GM23338 (cell line): ENCODE results near the gene ZFP64. TPM values are rescaled to one million over a fixed set of nuclear protein-coding genes. Genes with fewer than 3 reads are reported as not detected.
"Not testable (repeated sequence)": the region's sequence is repeated elsewhere in the genome, so short reads cannot be mapped to it uniquely, and the experiment has no call there.

Experiments
- ATAC-seq: fragments of 200-7000 bp; cut with Tn5 transposase; 3 replicates; pipeline ENCODE4 v1.9.1; 2020
- DNase-seq: peaks from one replicate; pipeline ENCODE4 v3.0.0-alpha.2; 2015; ENCODE audit warnings: low spot score
- H2AFZ ChIP-seq: fragments of 200-600 bp; sonication (generic); 2 replicates; pipeline ENCODE4 v1.8.0; 2016; ENCODE audit warnings: antibody characterized with exemption, mild to moderate bottlenecking, moderate library complexity
- H3F3A ChIP-seq: fragments of 200-600 bp; sonication (generic); replicated peaks from 2 replicates; pipeline ENCODE4 v1.8.0; 2017; ENCODE audit warnings: antibody characterized with exemption, mixed run types, low read depth
- H3K27ac ChIP-seq: fragments of 200-600 bp; sonication (generic); 2 replicates; pipeline ENCODE4 v1.6.1; 2016; ENCODE audit warnings: low read depth
- H3K27me3 ChIP-seq: fragments of 200-600 bp; sonication (generic); 2 replicates; pipeline ENCODE4 v1.8.0; 2016; ENCODE audit warnings: mild to moderate bottlenecking, mixed run types, moderate library complexity; ENCODE audit not compliant: insufficient read depth
- H3K36me3 ChIP-seq: fragments of 200-600 bp; sonication (generic); 2 replicates; pipeline ENCODE4 v1.8.0; 2016; ENCODE audit warnings: mild to moderate bottlenecking; ENCODE audit not compliant: insufficient read depth
- H3K4me1 ChIP-seq: fragments of 200-600 bp; sonication (generic); 2 replicates; pipeline ENCODE4 v1.8.0; 2016; ENCODE audit warnings: mild to moderate bottlenecking, moderate library complexity; ENCODE audit not compliant: insufficient read depth
- H3K4me2 ChIP-seq: fragments of 200-600 bp; sonication (generic); 2 replicates; pipeline ENCODE4 v1.7.1; 2017; ENCODE audit warnings: mixed run types
- H3K4me3 ChIP-seq: fragments of 200-600 bp; sonication (generic); 2 replicates; pipeline ENCODE4 v1.6.1; 2016; ENCODE audit warnings: mixed run types
- H3K79me2 ChIP-seq: fragments of 200-600 bp; sonication (generic); replicated peaks from 2 replicates; pipeline ENCODE4 v1.8.0; 2017; ENCODE audit warnings: mild to moderate bottlenecking; ENCODE audit not compliant: insufficient read depth
- H3K9me2 ChIP-seq: fragments of 200-600 bp; sonication (generic); 2 replicates; pipeline ENCODE4 v1.8.0; 2017; ENCODE audit not compliant: insufficient read depth
- H4K20me1 ChIP-seq: fragments of 200-600 bp; sonication (generic); replicated peaks from 2 replicates; pipeline ENCODE4 v1.8.0; 2017; ENCODE audit warnings: mild to moderate bottlenecking; ENCODE audit not compliant: insufficient read depth
- H3K27ac Mint-ChIP-seq: 2 replicates; pipeline ENCODE4 v1.8.0; 2020; ENCODE audit warnings: inconsistent platforms, mild to moderate bottlenecking, moderate library complexity, mixed read lengths
- H3K27me3 Mint-ChIP-seq: 3 replicates; pipeline ENCODE4 v1.8.0; 2022; ENCODE audit warnings: low read depth, mild to moderate bottlenecking, moderate library complexity, mixed read lengths, inconsistent platforms; ENCODE audit not compliant: insufficient read depth, poor library complexity
- H3K36me3 Mint-ChIP-seq: 3 replicates; pipeline ENCODE4 v1.8.0; 2021; ENCODE audit warnings: low read depth, mild to moderate bottlenecking, inconsistent platforms, moderate library complexity, mixed read lengths
- H3K4me1 Mint-ChIP-seq: 3 replicates; pipeline ENCODE4 v1.8.0; 2020; ENCODE audit warnings: mild to moderate bottlenecking, inconsistent platforms, mixed read lengths
- H3K4me3 Mint-ChIP-seq: 3 replicates; pipeline ENCODE4 v1.8.0; 2021; ENCODE audit warnings: moderate library complexity, mild to moderate bottlenecking, inconsistent platforms, mixed read lengths
- H3K9me3 Mint-ChIP-seq: 3 replicates; pipeline ENCODE4 v1.8.0; 2020; ENCODE audit warnings: moderate library complexity, mild to moderate bottlenecking, inconsistent platforms, mixed read lengths
- CREB1 ChIP-seq: fragments of 250-450 bp; sonication (Bioruptor Pico); IDR thresholded peaks from 2 replicates; pipeline ENCODE4 v1.5.0; 2020; ENCODE audit warnings: low read depth, mild to moderate bottlenecking, moderate library complexity
- JUNB ChIP-seq: IDR thresholded peaks from one replicate; pipeline ENCODE4 v1.6.1; 2016; ENCODE audit warnings: antibody characterized with exemption; ENCODE audit not compliant: unreplicated experiment
- POLR2AphosphoS5 ChIP-seq: IDR thresholded peaks from 2 replicates; pipeline ENCODE4 v1.6.1; 2016; ENCODE audit warnings: antibody characterized with exemption, low read depth
- polyA plus RNA-seq: library from polyadenylated mRNA; unstranded; fragments of >200 nt; fragmentation: Nextera tagmentation; extraction: Ambion mirVana; gene quantifications from 2 replicates; pipeline ENCODE4 v1.2.1, GENCODE V29; 2016
- total RNA-seq: library from RNA; depleted of rRNA; stranded (reverse); fragments of >200 nt; shearing (Covaris generic); gene quantifications from 2 replicates; pipeline ENCODE4 v1.2.3, GENCODE V29; 2014
- TF ChIP-seq, protein P1 (sequence below): IDR thresholded peaks from one replicate; pipeline ENCODE4 v1.6.1; 2018; ENCODE audit warnings: antibody characterized with exemption; ENCODE audit not compliant: unreplicated experiment
- TF ChIP-seq, protein P2 (sequence below), 2 experiments: fragments of 200-600 bp in 1 of 2; sonication (generic) in 1 of 2; conservative IDR thresholded peaks; 2 replicates each; pipeline versions ENCODE4 v1.5.1 to v1.6.1; 2016 to 2017; ENCODE audit warnings: antibody characterized with exemption in 2 of 2, low read depth in 2 of 2, mild to moderate bottlenecking in 2 of 2, moderate library complexity in 1 of 2

Gene ZFP64
- total and polyA plus RNA-seq, 2 experiments from 2014 or later = 9.6 to 30.4 TPM

DNA sequence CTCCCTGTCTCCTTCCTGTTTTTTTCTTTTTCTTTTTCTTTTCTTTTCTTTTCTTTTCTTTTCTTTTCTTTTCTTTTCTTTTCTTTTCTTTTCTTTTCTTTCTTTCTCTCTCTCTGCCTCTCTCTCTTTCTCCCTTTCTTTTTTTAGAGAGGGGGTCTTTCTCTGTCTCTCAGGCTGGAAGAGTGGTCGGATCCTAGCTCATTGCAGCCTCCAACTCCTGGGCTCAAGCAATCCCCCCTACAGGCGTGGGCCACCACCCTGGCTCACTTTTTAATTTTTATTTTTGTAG is 1.1 kb upstream of the ZFP64 start:
- H3K27ac Mint-ChIP-seq, H3K27me3 Mint-ChIP-seq: not testable (repeated sequence)
- H3K27ac ChIP-seq = peak overlapping the region; percentile 74; the same call in 1 of the 2 replicates

DNA sequence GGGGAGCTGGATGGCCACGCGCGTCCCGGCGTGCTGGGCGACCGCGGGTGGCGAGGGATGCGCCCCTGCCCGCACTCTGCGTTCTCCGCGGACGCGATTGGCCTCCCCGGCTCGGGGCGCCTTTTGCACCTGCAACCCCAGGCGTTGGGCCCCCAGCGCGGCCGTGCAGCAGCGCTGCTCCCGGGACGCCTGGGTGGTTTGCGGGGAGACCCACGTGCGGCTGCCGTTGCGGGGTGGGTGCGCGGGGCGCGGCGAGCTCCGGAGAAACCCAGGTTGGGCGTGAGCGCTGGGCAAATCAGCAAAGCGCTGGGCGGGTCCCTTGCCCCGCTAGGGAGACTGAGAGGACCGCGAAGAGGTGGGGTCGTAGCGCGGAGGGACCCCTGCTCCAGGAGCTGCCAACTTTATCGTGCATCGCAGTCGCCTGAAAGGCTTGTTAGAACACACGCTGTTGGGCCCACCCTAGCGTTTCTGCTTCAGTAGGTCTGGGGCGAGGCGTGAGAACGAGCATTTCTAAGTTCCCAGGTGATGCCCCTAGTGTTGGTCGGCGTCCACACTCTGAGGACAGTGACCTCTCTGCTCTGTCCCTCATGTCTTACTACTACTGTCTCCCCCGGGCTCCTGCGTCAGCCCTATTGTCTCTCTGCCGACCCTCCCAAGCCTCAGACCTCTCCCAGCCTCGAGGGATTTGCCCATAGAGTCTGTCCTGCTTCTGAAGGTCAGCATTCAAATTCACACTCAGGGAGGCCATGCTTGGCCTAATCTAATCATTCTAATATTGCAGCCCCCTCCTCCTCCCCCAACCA is 538 bp upstream of the ZFP64 start:
- Histone ChIP-seq H2AFZ (peak overlapping the region; percentile 96), H3K9me2 (no peaks in the 10 kb centered on the region), H3K4me2 (peak overlapping the region; percentile 99), H3K27ac (peak overlapping the region; percentile 78; the same call in 1 of the 2 replicates), H3K4me3 (peak overlapping the region; percentile 93), H3F3A (no peaks in the 10 kb centered on the region), H3K36me3 (no peaks in the 10 kb centered on the region), H3K79me2 (peaks cover 34% of the 10 kb centered on the region), H3K27me3 (no peaks in the 10 kb centered on the region), H3K4me1 (peaks cover 18% of the 10 kb centered on the region), H4K20me1 (no peaks in the 10 kb centered on the region)
- Mint-ChIP-seq H3K36me3 (no peaks in the 10 kb centered on the region; the same call in 2 of the 3 replicates), H3K4me3 (peak overlapping the region; percentile 87), H3K27ac (peak overlapping the region; percentile 61; the same call in 1 of the 2 replicates), H3K27me3 (peaks cover 4% of the 10 kb centered on the region), H3K4me1 (peaks cover 11% of the 10 kb centered on the region; the same call in 2 of the 3 replicates), H3K9me3 (no peaks in the 10 kb centered on the region)
- peak; percentile 80 for DNase-seq
- peak; percentile 71 for ATAC-seq
- TF ChIP-seq, protein P1, sequence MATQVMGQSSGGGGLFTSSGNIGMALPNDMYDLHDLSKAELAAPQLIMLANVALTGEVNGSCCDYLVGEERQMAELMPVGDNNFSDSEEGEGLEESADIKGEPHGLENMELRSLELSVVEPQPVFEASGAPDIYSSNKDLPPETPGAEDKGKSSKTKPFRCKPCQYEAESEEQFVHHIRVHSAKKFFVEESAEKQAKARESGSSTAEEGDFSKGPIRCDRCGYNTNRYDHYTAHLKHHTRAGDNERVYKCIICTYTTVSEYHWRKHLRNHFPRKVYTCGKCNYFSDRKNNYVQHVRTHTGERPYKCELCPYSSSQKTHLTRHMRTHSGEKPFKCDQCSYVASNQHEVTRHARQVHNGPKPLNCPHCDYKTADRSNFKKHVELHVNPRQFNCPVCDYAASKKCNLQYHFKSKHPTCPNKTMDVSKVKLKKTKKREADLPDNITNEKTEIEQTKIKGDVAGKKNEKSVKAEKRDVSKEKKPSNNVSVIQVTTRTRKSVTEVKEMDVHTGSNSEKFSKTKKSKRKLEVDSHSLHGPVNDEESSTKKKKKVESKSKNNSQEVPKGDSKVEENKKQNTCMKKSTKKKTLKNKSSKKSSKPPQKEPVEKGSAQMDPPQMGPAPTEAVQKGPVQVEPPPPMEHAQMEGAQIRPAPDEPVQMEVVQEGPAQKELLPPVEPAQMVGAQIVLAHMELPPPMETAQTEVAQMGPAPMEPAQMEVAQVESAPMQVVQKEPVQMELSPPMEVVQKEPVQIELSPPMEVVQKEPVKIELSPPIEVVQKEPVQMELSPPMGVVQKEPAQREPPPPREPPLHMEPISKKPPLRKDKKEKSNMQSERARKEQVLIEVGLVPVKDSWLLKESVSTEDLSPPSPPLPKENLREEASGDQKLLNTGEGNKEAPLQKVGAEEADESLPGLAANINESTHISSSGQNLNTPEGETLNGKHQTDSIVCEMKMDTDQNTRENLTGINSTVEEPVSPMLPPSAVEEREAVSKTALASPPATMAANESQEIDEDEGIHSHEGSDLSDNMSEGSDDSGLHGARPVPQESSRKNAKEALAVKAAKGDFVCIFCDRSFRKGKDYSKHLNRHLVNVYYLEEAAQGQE = no peak
- 0 out of 2 replicates have a peak, but pooled peaks have one; percentile 9 for TF ChIP-seq CREB1
- TF ChIP-seq POLR2AphosphoS5 = no peak; the same call in 1 of the 2 replicates
- TF ChIP-seq, protein P2, sequence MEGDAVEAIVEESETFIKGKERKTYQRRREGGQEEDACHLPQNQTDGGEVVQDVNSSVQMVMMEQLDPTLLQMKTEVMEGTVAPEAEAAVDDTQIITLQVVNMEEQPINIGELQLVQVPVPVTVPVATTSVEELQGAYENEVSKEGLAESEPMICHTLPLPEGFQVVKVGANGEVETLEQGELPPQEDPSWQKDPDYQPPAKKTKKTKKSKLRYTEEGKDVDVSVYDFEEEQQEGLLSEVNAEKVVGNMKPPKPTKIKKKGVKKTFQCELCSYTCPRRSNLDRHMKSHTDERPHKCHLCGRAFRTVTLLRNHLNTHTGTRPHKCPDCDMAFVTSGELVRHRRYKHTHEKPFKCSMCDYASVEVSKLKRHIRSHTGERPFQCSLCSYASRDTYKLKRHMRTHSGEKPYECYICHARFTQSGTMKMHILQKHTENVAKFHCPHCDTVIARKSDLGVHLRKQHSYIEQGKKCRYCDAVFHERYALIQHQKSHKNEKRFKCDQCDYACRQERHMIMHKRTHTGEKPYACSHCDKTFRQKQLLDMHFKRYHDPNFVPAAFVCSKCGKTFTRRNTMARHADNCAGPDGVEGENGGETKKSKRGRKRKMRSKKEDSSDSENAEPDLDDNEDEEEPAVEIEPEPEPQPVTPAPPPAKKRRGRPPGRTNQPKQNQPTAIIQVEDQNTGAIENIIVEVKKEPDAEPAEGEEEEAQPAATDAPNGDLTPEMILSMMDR (conservative IDR thresholded peaks at IDR 0.05; ENCODE audit: low read depth in 2 of 2) = peak in 1 of 2 experiments; percentile 30; a peak in 2 of 4 replicates
- TF ChIP-seq JUNB = no peak

More for the DNA sequence above, 1.1 kb upstream of the ZFP64 start:
- not testable (repeated sequence) for H3F3A ChIP-seq, ATAC-seq, H3K9me3 Mint-ChIP-seq, H3K36me3 ChIP-seq, H3K27me3 ChIP-seq, H4K20me1 ChIP-seq, H3K9me2 ChIP-seq, H3K36me3 Mint-ChIP-seq, DNase-seq
- Histone ChIP-seq H2AFZ (peak overlapping the region; percentile 96), H3K4me3 (peak overlapping the region; percentile 93), H3K79me2 (peaks cover 31% of the 10 kb centered on the region), H3K4me2 (peak overlapping the region; percentile 99), H3K4me1 (peaks cover 18% of the 10 kb centered on the region)
- H3K4me3 Mint-ChIP-seq = peak overlapping the region; percentile 83
- peaks cover 11% of the 10 kb centered on the region; the same call in 2 of the 3 replicates for H3K4me1 Mint-ChIP-seq
